NCI-H2227 treated with DMSO at 0.1 percent for 48 hours (cell line): Measurements from ENCODE around the gene S100A3.
A peak's percentile ranks its signal among the peaks of the same experiment; 100 is the strongest.
"Not testable (repeated sequence)": the region's sequence is repeated elsewhere in the genome, so short reads cannot be mapped to it uniquely, and the experiment has no call there.

Experiments
- DNase-seq: peaks from one replicate; lab custom pipeline; 2025; lab: John Stamatoyannopoulos, UW

Gene S100A3

DNA sequence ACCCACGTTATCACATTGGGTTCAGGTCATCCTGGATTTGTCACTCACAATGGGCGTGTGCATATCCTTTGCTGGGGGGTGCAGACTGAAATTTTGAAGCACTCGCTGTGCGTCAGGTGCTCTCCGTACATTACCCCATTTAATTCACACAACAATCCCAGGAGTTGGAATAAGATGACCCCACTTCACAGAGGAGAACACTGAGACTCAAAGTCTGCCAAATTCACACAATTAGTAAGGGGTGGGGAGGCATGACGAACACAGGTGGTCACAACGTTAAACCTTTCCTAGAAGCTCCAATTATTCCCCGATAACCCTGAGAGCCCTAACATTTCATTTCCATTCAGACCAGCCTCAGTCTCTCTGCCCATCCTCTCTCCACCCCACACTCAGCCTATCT, 20.4 kb upstream of the S100A3 start:
- no peak for DNase-seq

DNA sequence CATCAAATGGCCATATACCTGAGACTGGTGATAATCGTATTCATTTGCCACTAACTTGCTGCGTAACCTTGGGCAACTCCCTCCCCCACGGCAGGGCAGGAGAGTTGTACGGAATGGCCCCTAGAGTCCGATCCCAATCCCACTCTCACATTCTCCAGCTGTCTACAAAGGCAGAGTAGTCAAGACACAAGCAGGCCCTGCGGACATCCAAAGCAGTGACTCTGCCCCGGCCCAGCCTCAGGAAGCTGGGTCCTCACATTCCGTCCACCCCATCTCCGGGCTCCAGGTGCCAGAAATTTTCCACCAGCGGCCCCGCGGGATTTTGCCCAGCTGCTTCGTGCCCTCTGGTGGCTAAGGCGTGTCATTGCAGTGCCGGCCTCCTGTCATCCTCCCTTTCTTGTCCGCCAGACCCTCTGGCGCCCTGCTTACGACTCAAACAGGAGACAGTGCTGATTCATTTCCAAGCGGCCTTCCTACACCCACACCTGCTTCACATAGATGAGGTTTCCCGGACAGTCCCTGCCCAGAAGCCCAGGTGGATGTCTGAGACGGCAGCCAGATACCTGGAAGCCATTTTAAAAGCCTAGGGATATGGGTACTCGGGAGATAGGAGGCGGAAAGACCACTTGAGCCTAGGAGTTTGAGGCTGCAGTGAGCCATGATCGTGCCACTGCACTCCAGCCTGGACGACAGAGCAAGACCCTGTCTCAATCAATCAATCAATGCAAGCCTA, 19.5 kb upstream of the S100A3 start:
- peak; percentile 92 for DNase-seq

DNA sequence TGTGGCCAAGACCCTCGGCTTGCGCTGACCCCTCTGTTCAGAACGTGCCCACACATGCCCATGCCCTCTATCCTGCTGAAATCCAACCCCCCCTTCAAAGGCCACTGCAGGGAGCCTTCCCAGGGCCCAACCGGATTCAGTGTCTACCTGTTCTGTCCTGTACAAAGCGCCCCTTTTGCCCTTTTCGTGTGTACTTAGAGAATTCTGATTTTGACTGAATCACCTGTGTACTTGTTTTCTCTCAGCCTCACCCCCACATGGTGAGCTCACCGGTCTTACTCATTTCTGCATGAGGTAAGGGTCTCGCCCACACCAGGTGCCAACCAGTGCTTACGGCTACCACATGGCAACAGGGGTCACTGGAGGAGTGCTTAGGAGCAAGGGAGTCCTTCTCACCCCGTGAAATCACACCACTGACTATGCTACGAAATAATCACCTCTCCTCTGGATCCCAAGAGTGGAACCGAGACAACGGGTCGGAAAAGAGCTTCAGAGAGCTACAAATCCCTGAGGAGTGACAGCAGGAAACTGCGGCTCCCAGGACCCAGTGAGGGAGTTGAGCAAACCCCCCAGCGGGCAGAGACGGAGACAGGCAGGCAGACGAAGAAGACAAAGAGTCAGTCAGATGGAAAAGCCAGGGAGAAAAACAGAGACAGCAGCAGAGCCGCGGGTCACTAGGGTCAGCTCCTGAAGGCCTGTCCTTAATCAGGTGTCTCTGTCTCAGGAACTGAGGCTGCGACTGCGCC, 18.7 kb upstream of the S100A3 start:
- DNase-seq, result no peak

GRCh38 chr1:153566414-153567371, 17.6 kb upstream of the S100A3 start:
- DNase-seq, result no peak

- no peak for DNase-seq
These were observed 16.7 kb upstream of the S100A3 start, which contains the start of gene S100A2 for GRCh38 chr1:153565529-153566374. Gene S100A2, minus strand, starts transcription at chr1:153565844. Its CDS starts 1,967 bp downstream, at chr1:153563877.

- no peak for DNase-seq
These were observed 14.9 kb upstream of the S100A3 start for GRCh38 chr1:153563991-153564390.

DNA sequence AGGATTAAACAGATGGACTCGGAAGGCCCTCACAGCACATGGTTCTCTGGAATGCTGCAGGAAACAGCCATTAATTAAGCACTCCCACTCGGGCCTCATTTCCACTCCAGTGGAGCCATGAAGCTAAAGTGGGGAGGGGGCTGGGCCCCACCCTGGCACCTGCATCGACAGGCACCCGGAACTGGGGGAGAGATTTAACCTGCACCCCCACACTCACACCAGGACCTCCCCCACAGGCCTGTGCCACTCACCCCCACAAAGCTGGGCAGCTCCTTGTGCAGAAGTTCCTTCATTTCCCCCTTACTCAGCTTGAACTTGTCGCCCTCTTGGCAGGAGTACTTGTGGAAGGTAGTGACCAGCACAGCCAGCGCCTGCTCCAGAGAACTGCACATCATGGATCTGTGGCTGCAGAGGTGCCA, 14.4 kb upstream of the S100A3 start:
- no peak for DNase-seq

- DNase-seq, result not testable (repeated sequence)
These were observed 13.0 kb upstream of the S100A3 start for GRCh38 chr1:153562021-153562420.

DNA sequence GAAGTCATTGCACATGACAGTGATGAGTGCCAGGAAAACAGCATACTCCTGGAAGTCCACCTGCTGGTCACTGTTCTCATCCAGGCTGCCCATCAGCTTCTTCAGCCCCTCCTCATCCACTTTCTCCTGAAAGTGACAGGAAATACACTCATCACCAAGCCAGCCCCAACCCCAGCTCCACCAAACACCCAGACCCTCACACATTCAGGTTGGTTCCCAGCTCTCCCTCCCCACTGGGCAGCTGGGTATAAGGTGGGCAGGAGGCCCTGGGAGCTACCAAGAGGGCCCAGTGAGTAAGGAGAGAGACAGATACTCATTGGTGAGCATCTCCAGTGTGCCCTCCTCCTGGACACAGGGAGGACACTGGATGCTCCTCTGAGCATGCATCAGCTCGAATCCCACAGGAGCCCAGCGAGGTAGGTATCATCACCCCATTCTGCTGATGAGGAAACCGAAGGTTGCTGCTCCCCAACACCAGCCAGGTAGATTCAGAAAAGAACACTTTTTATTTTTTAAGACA, 12.5 kb upstream of the S100A3 start:
- DNase-seq, result no peak

DNA sequence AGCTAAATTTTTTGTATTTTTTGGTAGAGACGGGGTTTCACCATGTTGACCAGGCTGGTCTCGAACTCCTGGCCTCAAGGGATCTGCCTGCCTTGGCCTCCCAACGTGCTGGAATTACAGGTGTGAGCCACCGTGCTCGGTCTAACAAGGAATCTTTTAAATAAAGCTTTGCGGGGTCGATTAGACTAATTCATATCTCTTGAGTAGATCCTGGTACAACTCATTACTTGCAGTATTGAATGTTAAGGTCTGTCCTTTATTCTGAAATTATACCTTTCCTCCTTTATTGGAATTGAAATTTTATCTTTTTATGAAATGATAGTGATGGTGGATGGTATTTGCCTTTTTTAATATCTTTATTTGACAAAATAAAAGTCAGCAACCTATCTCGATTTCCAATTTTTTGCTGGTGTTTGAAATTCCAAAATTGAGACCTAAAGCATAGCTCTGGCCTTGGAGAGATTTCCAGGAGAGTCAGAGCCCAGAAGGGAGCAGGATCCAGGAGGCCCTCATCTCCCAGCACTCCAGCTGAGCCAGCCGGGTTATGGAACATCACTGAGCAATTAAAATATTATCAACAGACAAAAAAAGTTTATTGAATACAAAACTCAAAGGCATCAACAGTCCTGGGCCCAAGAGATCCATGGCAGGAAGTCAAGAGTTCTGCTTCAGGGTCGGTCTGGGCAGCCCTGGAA, 11.9 kb upstream of the S100A3 start:
- no peak for DNase-seq

DNA sequence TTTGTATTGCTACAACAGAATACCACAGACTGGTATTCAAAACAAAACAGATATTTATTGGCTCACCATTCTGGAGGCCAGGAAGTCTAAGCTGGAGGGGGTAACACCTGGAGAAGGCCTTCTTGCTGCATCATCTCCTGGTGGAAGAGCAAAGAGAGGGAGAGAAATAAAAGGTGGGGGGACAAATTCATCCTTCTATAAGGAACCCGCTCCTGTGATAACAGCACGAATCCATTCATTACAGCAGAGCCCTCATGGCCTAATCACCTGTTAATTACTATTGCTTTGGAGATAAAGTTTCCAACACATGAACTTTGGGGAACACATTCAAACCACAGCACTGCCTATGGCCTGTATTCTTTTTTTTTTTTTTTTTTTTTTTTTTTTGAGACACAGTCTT, 11.2 kb upstream of the S100A3 start:
- no peak for DNase-seq

- DNase-seq, result no peak
These were observed 8.8 kb upstream of the S100A3 start for GRCh38 chr1:153557877-153558276.

DNA sequence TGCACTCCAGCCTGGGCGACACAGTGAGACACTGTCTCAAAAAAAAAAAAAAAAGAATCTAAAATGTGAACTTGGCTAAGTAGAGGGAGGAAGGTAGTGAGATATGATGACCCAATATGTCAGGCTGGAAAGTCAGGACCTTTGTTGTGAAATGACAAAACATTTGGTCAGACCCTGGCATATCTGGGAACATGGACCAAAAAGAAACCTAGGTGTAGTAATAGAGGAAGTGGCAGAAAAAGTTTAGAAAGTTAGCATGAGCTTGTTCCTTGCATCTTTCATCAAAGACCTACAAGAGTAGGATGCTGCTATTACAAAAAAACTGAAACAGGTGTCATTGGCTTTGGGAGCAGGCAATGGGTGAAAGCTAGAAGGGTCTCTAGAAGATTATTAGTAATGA, 7.3 kb upstream of the S100A3 start:
- no peak for DNase-seq

GRCh38 chr1:153553830-153554541, 4.9 kb upstream of the S100A3 start:
- no peak for DNase-seq

GRCh38 chr1:153553096-153553495, 4.0 kb upstream of the S100A3 start:
- no peak for DNase-seq

- no peak for DNase-seq
These were observed 3.3 kb upstream of the S100A3 start for GRCh38 chr1:153552335-153552734.

GRCh38 chr1:153550827-153551500, 1.9 kb upstream of the S100A3 start:
- DNase-seq, result no peak

GRCh38 chr1:153550398-153550758, 1.3 kb upstream of the S100A3 start:
- DNase-seq, result no peak

DNA sequence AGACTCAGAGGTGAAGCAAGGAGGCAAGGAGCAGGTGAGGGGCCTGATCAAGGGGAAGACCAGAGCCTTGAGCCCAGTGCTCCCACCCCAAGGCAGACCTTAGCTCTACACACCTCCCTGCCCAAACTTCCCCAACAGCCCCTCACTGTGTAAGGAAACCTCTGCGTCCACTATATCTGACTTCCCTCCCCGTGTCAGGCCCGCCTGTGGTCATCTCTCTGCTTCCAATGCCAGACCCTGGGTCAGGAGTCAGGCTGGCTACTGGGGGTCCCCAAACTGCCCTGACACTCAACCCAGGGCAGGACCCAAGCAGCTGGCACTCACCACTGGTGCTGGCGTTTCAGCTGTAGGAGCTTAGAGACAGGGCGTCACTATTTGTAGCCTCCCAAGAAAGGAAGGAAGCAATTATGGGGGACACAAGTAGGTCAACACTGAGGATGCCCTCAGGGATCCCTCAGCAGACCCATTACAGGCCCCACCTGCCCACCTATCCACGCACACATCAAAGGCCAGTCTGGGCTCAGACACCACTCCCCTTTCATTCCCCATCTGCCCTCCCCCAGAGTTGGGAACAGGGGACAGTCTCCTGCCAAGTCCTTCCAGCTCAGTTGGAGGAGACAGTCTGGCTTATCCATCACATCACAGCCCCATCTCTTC, 811 bp upstream of the S100A3 start:
- DNase-seq, result no peak
